GM19099 (cell line): ENCODE results near the gene SNAP47.

ENCODE experiments used
- POLR2A ChIP-seq: IDR thresholded peaks from 3 replicates; pipeline ENCODE4 v1.6.1; 2011; ENCODE audit warnings: low read depth; ENCODE audit not compliant: insufficient read length; ENCODE audit errors: extremely low read depth

The SNAP47 gene

DNA sequence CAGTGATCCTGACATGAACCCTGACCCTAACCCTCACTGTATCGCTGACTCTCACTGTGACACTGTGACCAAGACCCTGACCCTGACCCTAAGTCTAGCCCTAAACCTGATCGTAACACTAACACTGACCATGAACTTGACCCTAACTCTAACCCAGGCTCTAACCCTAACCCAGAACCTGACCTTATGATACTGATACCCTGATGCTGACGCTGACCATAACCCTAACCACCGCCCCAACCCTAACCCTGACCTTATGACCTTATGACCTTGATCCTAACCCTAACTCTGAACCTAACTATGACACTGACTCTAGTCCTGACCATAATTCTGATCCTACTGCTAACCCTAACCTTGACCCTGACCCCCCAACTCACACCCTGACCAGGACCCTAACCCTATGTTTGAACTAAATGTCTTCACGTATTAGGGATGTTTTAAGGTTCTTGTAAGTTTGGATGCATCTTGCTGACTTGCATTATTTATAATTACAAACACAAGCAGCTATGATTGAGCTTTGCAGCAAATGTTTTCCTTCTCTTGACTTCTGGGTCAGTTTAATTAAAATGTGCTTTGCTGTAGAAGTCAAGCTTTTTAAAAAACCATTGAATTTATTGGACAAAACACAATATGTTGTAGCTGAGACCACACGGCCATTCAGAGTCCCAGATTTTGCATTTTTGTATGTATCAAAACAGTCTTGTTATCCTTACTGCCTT, 56.3 kb downstream of the SNAP47 start:
- TF ChIP-seq POLR2A, result no peak

DNA sequence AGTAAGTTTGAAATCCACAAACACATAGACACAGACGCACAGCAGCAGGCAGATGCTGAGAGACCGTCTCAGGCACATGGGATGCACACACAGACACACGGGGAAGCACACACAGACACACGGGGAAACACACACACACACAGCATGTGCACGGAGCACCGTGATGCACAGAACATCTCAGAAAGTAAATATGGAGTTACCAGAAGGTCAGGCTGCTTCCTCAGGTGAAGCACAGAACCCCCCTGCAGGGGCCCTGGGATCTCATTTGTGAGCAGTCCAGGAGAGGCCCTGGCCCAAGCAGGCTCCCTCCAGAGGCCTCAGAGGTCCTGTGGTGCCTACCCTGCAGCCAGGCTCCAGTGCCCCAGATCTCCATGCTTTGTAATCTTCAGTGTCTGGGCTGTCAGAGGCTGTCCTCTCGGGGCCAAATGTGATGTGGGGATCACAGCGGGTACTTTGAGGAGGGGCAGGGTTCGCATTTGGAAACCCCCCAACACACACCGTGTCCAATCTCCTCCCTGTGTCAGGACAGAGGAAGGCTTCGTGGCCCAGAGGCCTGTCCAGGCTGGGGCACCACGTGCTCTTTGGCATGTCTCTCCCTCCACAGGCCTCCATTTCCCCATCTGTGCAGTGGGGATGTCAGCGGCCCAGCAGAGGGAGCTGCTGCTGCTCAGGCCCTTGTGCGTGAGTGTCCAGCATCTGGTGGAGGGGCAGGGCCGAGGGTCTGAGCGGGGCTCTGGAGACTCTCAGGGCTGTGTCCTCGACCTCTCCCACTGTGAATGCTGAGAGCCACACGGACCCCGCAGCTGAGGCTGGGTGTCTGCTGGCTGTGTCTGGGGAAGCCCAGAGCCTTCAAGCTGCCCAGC, 57.2 kb downstream of the SNAP47 start:
- TF ChIP-seq POLR2A, result no peak

GRCh38 chr1:227793079-227793947, 58.1 kb downstream of the SNAP47 start:
- TF ChIP-seq POLR2A, result no peak

- no peak for TF ChIP-seq POLR2A
These were observed 58.9 kb downstream of the SNAP47 start for GRCh38 chr1:227793948-227794816.

- no peak for TF ChIP-seq POLR2A
These were observed 59.6 kb downstream of the SNAP47 start for GRCh38 chr1:227794817-227795192.

DNA sequence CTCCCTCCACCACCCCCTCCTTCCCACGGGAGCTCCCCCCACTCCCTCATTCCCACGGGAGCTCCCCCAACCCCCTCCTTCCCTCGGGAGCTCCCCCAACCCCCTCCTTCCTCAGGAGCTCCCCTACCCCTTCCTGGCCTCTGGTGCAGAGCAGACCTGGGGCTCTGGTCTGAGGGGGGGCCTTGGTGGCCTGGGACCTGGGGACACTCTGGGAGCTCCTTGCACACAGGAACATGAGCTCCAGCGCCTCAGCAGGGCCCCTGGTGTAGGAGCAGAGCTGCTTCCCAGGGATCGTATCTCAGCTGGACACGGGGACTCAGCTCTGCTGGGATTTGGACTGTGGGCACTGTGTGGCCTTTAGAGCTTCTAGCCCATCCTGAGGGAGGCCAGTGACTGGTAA, 60.5 kb downstream of the SNAP47 start:
- no peak for TF ChIP-seq POLR2A

GRCh38 chr1:227796359-227796915, 61.2 kb downstream of the SNAP47 start:
- no peak for TF ChIP-seq POLR2A

- no peak for TF ChIP-seq POLR2A
These were observed 61.9 kb downstream of the SNAP47 start for GRCh38 chr1:227797144-227797543.

- TF ChIP-seq POLR2A, result no peak
These were observed 62.4 kb downstream of the SNAP47 start for GRCh38 chr1:227797625-227798024.

GRCh38 chr1:227798078-227798802, 63.0 kb downstream of the SNAP47 start:
- TF ChIP-seq POLR2A, result no peak

GRCh38 chr1:227799756-227800155, 64.5 kb downstream of the SNAP47 start:
- no peak for TF ChIP-seq POLR2A

GRCh38 chr1:227803933-227804332, 68.7 kb downstream of the SNAP47 start:
- TF ChIP-seq POLR2A, result no peak

DNA sequence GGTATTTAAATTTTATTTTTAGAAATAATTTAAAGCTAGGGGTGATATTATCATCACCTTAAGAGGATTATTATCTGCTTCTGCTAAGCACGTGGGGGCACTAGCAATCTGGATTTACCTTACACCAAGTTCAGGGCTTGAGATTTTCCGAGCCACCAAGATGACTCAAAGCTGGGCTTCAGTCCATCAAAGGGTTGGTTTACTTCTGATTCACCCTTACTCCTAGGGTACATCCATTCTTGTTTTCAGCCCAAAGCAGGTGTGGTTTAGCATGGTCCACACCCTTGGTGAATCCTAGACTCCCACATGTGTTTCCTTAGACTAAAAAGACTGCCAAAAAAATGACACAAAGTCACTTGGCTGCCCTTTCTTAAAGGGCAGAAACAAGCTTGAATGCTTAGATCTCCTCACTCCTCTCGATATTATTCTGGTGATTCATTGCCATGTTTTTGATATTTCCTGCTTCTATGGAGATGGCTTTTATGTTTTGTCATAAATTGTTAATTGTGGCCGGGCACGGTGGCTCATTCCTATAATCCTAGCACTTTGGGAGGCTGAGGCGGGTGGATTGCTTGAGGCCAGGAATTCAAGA, 70.5 kb downstream of the SNAP47 start:
- TF ChIP-seq POLR2A, result no peak

DNA sequence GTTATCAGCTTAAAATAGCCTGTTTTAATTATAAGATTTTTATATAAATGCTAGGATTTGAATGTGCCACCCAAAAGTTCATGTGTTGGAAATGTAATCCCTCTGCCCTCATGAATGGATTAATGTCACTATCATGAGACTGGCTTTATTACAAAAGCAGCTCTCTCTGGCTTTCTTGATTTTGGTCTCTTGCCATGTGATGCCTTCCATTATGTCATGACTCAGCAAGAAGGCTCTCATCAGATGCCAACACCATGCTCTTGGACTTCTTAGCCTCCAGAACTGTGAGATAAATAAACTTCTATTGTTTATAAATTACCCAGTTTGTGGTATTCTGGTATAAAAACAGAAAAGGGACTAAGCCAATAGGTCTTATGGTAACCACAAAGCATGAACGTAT, 73.3 kb downstream of the SNAP47 start:
- TF ChIP-seq POLR2A, result no peak

DNA sequence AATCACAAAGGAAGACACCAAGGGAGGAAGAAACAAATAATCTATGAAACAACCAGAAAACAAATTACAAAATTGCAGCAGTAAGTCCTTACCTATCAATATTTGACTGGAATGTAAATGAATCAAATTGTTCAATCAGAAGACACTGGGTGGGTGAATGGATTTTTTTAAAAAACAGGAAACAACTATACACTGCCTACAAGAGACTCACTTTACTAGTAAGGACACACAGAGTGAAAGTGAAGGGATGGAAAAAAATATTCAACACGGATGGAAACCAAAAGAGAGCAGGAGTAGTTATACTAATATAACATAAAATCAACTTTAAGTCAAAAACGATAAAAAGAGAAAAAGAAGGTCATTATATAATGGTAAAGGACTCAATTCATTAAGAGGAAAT, 73.8 kb downstream of the SNAP47 start:
- no peak for TF ChIP-seq POLR2A
